ENCODE measurements around the gene RAB2B.

Gene RAB2B

GRCh38 chr14:21428930-21429329 lies 47.8 kb downstream of the RAB2B start:
- in situ Hi-C loops (cut with HindIII; ENCODE audit: low pct_ligation_motif_present, low sequenced_read_pairs): no loop called here
- Histone ChIP-seq H3K4me3 (ENCODE audit: low read depth, low read length) (no peak overlapping the region), H3K27me3 (replicated peaks) (no peaks in the 10 kb centered on the region), H3K27ac (no peak overlapping the region), H3K36me3 (replicated peaks) (peaks cover 55% of the 10 kb centered on the region)
- no peak for DNase-seq
- TF ChIP-seq CTCF (IDR thresholded peaks at IDR 0.05; ENCODE audit: low read depth, low read length, missing control alignments): no peak

GRCh38 chr14:21426692-21427091 lies 50.1 kb downstream of the RAB2B start:
- Histone ChIP-seq H3K4me3 (ENCODE audit: low read depth, low read length) (no peak overlapping the region), H3K36me3 (replicated peaks) (peaks cover 74% of the 10 kb centered on the region), H3K27ac (no peak overlapping the region), H3K27me3 (replicated peaks) (no peaks in the 10 kb centered on the region)
- in situ Hi-C loops (cut with HindIII; ENCODE audit: low pct_ligation_motif_present, low sequenced_read_pairs): no loop called here
- TF ChIP-seq CTCF (IDR thresholded peaks at IDR 0.05; ENCODE audit: low read depth, low read length, missing control alignments): no peak
- DNase-seq: no peak

GRCh38 chr14:21419528-21419927 lies 57.2 kb downstream of the RAB2B start:
- DNase-seq: no peak
- in situ Hi-C loops (cut with HindIII; ENCODE audit: low pct_ligation_motif_present, low sequenced_read_pairs): no loop called here
- TF ChIP-seq CTCF (IDR thresholded peaks at IDR 0.05; ENCODE audit: low read depth, low read length, missing control alignments): no peak
- Histone ChIP-seq H3K4me3 (ENCODE audit: low read depth, low read length) (no peak overlapping the region), H3K27me3 (replicated peaks) (no peaks in the 10 kb centered on the region), H3K27ac (no peak overlapping the region), H3K36me3 (replicated peaks) (peaks cover 58% of the 10 kb centered on the region)

GRCh38 chr14:21415329-21415728 lies 61.4 kb downstream of the RAB2B start:
- no peak overlapping the region for H3K4me3 ChIP-seq (ENCODE audit: low read depth, low read length)
- H3K27me3 ChIP-seq (replicated peaks): no peaks in the 10 kb centered on the region
- in situ Hi-C loops (cut with HindIII; ENCODE audit: low pct_ligation_motif_present, low sequenced_read_pairs): no loop called here
- peaks cover 65% of the 10 kb centered on the region for H3K36me3 ChIP-seq (replicated peaks)
- H3K27ac ChIP-seq: no peak overlapping the region
- TF ChIP-seq CTCF (IDR thresholded peaks at IDR 0.05; ENCODE audit: low read depth, low read length, missing control alignments): no peak
- no peak for DNase-seq

GRCh38 chr14:21414137-21414631 lies 62.6 kb downstream of the RAB2B start:
- DNase-seq: no peak
- H3K27me3 ChIP-seq (replicated peaks): no peaks in the 10 kb centered on the region
- TF ChIP-seq CTCF (IDR thresholded peaks at IDR 0.05; ENCODE audit: low read depth, low read length, missing control alignments): no peak
- no peak overlapping the region for H3K4me3 ChIP-seq (ENCODE audit: low read depth, low read length)
- H3K27ac ChIP-seq: no peak overlapping the region
- in situ Hi-C loops (cut with HindIII; ENCODE audit: low pct_ligation_motif_present, low sequenced_read_pairs): no loop called here
- H3K36me3 ChIP-seq (replicated peaks): peaks cover 66% of the 10 kb centered on the region
